Breast epithelium (tissue), 3 donors: ENCODE results near the gene CEP44.
"Not testable (repeated sequence)": the region's sequence is repeated elsewhere in the genome, so short reads cannot be mapped to it uniquely, and the experiment has no call there.

ENCODE experiments used
- CTCF ChIP-seq, 3 donors: fragments of 450-650 bp; IDR thresholded peaks; one replicate each; pipeline ENCODE4 v1.5.1; 2016 to 2017; ENCODE audit warnings: antibody characterized with exemption in 3 of 3, mild to moderate bottlenecking in 3 of 3, moderate library complexity in 3 of 3
- POLR2A ChIP-seq: fragments of 450-650 bp; IDR thresholded peaks from one replicate; pipeline ENCODE4 v1.6.1; 2016; ENCODE audit warnings: antibody characterized with exemption, mild to moderate bottlenecking, moderate library complexity
- POLR2AphosphoS5 ChIP-seq, 3 donors: sonication (generic); formaldehyde crosslinking; IDR thresholded peaks; one replicate each; pipeline ENCODE4 v1.6.1; 2017; ENCODE audit warnings: antibody characterized with exemption in 3 of 3

DNA sequence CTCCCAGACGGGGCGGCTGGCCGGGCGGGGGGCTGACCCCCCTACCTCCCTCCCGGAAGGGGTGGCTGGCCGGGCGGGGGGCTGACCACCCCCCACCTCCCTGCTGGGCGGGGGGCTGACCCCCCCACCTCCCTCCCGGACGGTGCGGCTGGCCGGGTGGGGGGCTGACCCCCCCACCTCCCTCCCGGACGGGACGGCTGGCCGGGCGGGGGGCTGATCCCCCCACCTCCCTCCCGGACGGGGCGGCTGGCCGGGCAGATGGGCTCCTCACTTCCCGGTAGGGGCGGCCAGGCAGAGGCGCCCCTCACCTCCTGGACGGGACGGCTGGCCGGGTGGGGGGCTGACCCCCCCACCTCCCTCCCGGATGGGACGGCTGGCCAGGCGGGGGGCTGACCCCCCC lies 10.9 kb downstream of the CEP44 start:
- not testable (repeated sequence) for TF ChIP-seq CTCF (IDR thresholded peaks at IDR 0.05); POLR2AphosphoS5 (IDR thresholded peaks at IDR 0.05); POLR2A
